ENCODE results near the gene CAMKK1. TPM values are rescaled to one million over a fixed set of nuclear protein-coding genes. Genes with fewer than 3 reads are reported as not detected.

CAMKK1 gene
- polyA plus RNA-seq, 1 donor (not counting 4 experiments of a cell fraction or from before 2014, with no cell fraction given): 2.5 TPM

DNA sequence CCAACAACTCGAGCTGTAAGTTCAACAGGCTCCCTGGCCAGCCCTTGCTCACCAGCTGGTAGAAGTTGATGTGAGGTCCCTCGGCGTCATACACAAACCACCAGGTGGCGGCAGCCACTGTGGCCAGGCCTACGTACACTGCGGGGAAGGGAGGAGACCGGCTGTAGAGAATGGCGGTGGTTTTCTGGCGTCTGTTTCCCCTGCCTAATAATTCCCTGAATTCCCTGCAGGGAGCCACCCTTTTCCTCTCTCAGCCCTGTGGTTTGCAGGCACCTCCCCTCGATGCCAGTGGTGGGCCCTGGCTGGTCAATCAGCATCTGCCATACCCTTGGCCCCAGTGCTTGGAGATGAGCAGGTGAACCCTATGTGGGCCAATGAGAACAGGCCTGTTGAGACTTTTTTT is 42.3 kb upstream of the CAMKK1 start:
- H3K27ac ChIP-seq (ENCODE audit: control insufficient read depth, insufficient read depth, low read length): no peak overlapping the region
- H3K4me3 ChIP-seq (ENCODE audit: control insufficient read depth in 2 of 3, extremely low read depth in 1 of 3, insufficient read depth in 2 of 3, low read depth in 1 of 3, low read length in 3 of 3): no peak overlapping the region
- TF ChIP-seq, protein P1, sequence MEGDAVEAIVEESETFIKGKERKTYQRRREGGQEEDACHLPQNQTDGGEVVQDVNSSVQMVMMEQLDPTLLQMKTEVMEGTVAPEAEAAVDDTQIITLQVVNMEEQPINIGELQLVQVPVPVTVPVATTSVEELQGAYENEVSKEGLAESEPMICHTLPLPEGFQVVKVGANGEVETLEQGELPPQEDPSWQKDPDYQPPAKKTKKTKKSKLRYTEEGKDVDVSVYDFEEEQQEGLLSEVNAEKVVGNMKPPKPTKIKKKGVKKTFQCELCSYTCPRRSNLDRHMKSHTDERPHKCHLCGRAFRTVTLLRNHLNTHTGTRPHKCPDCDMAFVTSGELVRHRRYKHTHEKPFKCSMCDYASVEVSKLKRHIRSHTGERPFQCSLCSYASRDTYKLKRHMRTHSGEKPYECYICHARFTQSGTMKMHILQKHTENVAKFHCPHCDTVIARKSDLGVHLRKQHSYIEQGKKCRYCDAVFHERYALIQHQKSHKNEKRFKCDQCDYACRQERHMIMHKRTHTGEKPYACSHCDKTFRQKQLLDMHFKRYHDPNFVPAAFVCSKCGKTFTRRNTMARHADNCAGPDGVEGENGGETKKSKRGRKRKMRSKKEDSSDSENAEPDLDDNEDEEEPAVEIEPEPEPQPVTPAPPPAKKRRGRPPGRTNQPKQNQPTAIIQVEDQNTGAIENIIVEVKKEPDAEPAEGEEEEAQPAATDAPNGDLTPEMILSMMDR (optimal IDR thresholded peaks at IDR 0.05 in 1 of 3, IDR thresholded peaks at IDR 0.05 in 1 of 3, conservative IDR thresholded peaks at IDR 0.05 in 1 of 3; ENCODE audit: extremely low read depth in 1 of 3, insufficient read depth in 2 of 3, low read length in 3 of 3): peak; percentile 52 to 87 (median 73)
- TF ChIP-seq EZH2 (IDR thresholded peaks at IDR 0.05; ENCODE audit: low read length): no peak
- H3K27me3 ChIP-seq (ENCODE audit: control insufficient read depth, extremely low read depth, insufficient read depth, low read length): no peaks in the 10 kb centered on the region
- dilution Hi-C loops (cut with MboI; ENCODE audit: extremely low pct_ligation_motif_present, low sequenced_read_pairs): no loop called here
- H2AFZ ChIP-seq (ENCODE audit: control insufficient read depth, low read length): no peak overlapping the region
- no peak overlapping the region for H3K9ac ChIP-seq (ENCODE audit: control insufficient read depth, extremely low read depth, insufficient read depth, low read length)
- no peaks in the 10 kb centered on the region for H3K4me1 ChIP-seq (ENCODE audit: control insufficient read depth, extremely low read depth, insufficient read depth, low read length)
- H4K20me1 ChIP-seq (ENCODE audit: control insufficient read depth, extremely low read depth, insufficient read depth, low read length): no peaks in the 10 kb centered on the region
- no peak overlapping the region for H3K4me2 ChIP-seq (ENCODE audit: control insufficient read depth, extremely low read depth, insufficient read depth, low read depth, low read length)
- H3K9me3 ChIP-seq (ENCODE audit: control insufficient read depth, low read depth, low read length): no peaks in the 10 kb centered on the region
- H3K36me3 ChIP-seq (ENCODE audit: control insufficient read depth in 2 of 2, extremely low read depth in 1 of 2, insufficient read depth in 2 of 2, low read length in 2 of 2): no peaks in the 10 kb centered on the region
- FAIRE-seq (no peak), DNase-seq (ENCODE audit: low read depth, low spot score) (no peak)
- no peaks in the 10 kb centered on the region for H3K9me1 ChIP-seq (ENCODE audit: control insufficient read depth, extremely low read depth, insufficient read depth, low read length)
- no peaks in the 10 kb centered on the region for H3K79me2 ChIP-seq (ENCODE audit: control insufficient read depth, insufficient read depth, low read length)

- Histone ChIP-seq H3K9me1 (ENCODE audit: control insufficient read depth, extremely low read depth, insufficient read depth, low read length) (no peaks in the 10 kb centered on the region), H3K4me1 (ENCODE audit: control insufficient read depth, extremely low read depth, insufficient read depth, low read length) (no peaks in the 10 kb centered on the region), H3K79me2 (ENCODE audit: control insufficient read depth, insufficient read depth, low read length) (no peaks in the 10 kb centered on the region), H3K9ac (ENCODE audit: control insufficient read depth, extremely low read depth, insufficient read depth, low read length) (no peak overlapping the region), H3K4me2 (ENCODE audit: control insufficient read depth, extremely low read depth, insufficient read depth, low read depth, low read length) (no peak overlapping the region), H3K4me3 (ENCODE audit: control insufficient read depth in 2 of 3, extremely low read depth in 1 of 3, insufficient read depth in 2 of 3, low read depth in 1 of 3, low read length in 3 of 3) (no peak overlapping the region), H3K36me3 (ENCODE audit: control insufficient read depth in 2 of 2, extremely low read depth in 1 of 2, insufficient read depth in 2 of 2, low read length in 2 of 2) (no peaks in the 10 kb centered on the region), H3K9me3 (ENCODE audit: control insufficient read depth, low read depth, low read length) (no peaks in the 10 kb centered on the region), H4K20me1 (ENCODE audit: control insufficient read depth, extremely low read depth, insufficient read depth, low read length) (no peaks in the 10 kb centered on the region), H2AFZ (ENCODE audit: control insufficient read depth, low read length) (no peak overlapping the region), H3K27me3 (ENCODE audit: control insufficient read depth, extremely low read depth, insufficient read depth, low read length) (peaks cover 10% of the 10 kb centered on the region), H3K27ac (ENCODE audit: control insufficient read depth, insufficient read depth, low read length) (no peak overlapping the region)
- FAIRE-seq: no peak
- dilution Hi-C loops (cut with MboI; ENCODE audit: extremely low pct_ligation_motif_present, low sequenced_read_pairs): no loop called here
- TF ChIP-seq, protein P1 (optimal IDR thresholded peaks at IDR 0.05 in 1 of 3, IDR thresholded peaks at IDR 0.05 in 1 of 3, conservative IDR thresholded peaks at IDR 0.05 in 1 of 3; ENCODE audit: extremely low read depth in 1 of 3, insufficient read depth in 2 of 3, low read length in 3 of 3): no peak
- TF ChIP-seq EZH2 (IDR thresholded peaks at IDR 0.05; ENCODE audit: low read length): no peak
- no peak for DNase-seq (ENCODE audit: low read depth, low spot score)
These were observed 36.9 kb upstream of the CAMKK1 start for GRCh38 chr17:3929764-3930163.

Data from keratinocyte (primary cell).